ENCODE data around the gene CHAF1B.

Gene CHAF1B

DNA sequence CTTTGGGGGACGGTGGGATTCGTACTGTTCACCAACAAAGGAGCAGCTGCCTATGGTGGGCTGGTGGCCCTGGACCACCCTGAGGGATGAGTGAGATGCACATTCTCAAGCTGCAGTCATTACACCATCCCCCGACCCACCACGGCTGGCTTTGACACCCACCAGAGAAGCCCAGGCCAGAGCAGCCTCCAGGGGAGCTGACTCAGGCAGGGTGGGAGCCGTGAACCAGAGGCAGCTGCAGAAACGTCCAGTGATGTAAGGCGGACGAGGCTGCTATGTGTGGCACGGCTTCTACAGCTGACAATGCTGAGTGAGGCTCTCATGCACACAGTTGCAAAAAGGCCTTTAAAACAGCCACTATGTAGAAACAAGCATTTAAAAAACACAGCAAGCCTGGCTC lies 40.1 kb downstream of the CHAF1B start:
- H3K4me3 ChIP-seq (ENCODE audit: low read depth, low read length): no peak overlapping the region
- DNase-seq (ENCODE audit: low read depth, low spot score): peak; percentile 46

GRCh38 chr21:36427502-36427901 lies 42.3 kb downstream of the CHAF1B start:
- TF ChIP-seq, protein P1, sequence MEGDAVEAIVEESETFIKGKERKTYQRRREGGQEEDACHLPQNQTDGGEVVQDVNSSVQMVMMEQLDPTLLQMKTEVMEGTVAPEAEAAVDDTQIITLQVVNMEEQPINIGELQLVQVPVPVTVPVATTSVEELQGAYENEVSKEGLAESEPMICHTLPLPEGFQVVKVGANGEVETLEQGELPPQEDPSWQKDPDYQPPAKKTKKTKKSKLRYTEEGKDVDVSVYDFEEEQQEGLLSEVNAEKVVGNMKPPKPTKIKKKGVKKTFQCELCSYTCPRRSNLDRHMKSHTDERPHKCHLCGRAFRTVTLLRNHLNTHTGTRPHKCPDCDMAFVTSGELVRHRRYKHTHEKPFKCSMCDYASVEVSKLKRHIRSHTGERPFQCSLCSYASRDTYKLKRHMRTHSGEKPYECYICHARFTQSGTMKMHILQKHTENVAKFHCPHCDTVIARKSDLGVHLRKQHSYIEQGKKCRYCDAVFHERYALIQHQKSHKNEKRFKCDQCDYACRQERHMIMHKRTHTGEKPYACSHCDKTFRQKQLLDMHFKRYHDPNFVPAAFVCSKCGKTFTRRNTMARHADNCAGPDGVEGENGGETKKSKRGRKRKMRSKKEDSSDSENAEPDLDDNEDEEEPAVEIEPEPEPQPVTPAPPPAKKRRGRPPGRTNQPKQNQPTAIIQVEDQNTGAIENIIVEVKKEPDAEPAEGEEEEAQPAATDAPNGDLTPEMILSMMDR (IDR thresholded peaks at IDR 0.05; ENCODE audit: low read depth, low read length): no peak
- no peak for DNase-seq (ENCODE audit: low read depth, low spot score)
- in situ Hi-C loops (cut with HindIII; ENCODE audit: low sequenced_read_pairs): no loop called here
- H3K4me3 ChIP-seq (ENCODE audit: low read depth, low read length): no peak overlapping the region

More for the DNA sequence above, 40.1 kb downstream of the CHAF1B start:
- in situ Hi-C loops (cut with HindIII; ENCODE audit: low sequenced_read_pairs): no loop called here
- TF ChIP-seq, protein P1 (IDR thresholded peaks at IDR 0.05; ENCODE audit: low read depth, low read length): no peak

- in situ Hi-C loops (cut with HindIII; ENCODE audit: low sequenced_read_pairs): no loop called here
- DNase-seq (ENCODE audit: low read depth, low spot score): no peak
Observed at GRCh38 chr21:36428761-36429432, 43.7 kb downstream of the CHAF1B start.

GRCh38 chr21:36429947-36430546 lies 44.9 kb downstream of the CHAF1B start:
- TF ChIP-seq, protein P1 (IDR thresholded peaks at IDR 0.05; ENCODE audit: low read depth, low read length): no peak
- DNase-seq (ENCODE audit: low read depth, low spot score): peak; percentile 99
- H3K4me3 ChIP-seq (ENCODE audit: low read depth, low read length): peak overlapping the region; percentile 36
- in situ Hi-C loops (cut with HindIII; ENCODE audit: low sequenced_read_pairs): no loop called here

More at GRCh38 chr21:36428761-36429432, 43.7 kb downstream of the CHAF1B start:
- TF ChIP-seq, protein P1 (IDR thresholded peaks at IDR 0.05; ENCODE audit: low read depth, low read length): no peak
- H3K4me3 ChIP-seq (ENCODE audit: low read depth, low read length): no peak overlapping the region

DNA sequence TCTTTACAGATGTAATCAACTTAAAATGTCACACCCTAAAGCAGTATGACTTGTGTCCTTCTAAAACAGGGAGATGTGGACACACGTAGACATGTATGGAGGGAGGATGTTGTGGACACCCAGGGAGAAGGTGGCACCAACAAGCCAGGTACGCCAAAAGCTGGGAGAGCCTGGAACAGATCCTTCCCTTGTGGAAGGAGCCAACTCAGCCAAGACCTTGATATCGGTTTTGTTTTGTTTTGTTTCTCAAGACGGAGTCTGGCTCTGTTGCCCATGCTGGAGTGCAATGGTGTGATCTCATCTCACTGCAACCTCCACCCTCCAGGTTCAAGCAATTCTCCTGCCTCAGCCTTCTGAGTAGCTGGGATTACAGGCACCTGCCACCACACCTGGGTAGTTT lies 45.6 kb downstream of the CHAF1B start:
- TF ChIP-seq, protein P1 (IDR thresholded peaks at IDR 0.05; ENCODE audit: low read depth, low read length): no peak
- peak; percentile 31 for DNase-seq (ENCODE audit: low read depth, low spot score)
- in situ Hi-C loops (cut with HindIII; ENCODE audit: low sequenced_read_pairs): no loop called here
- H3K4me3 ChIP-seq (ENCODE audit: low read depth, low read length): peak overlapping the region; percentile 32

DNA sequence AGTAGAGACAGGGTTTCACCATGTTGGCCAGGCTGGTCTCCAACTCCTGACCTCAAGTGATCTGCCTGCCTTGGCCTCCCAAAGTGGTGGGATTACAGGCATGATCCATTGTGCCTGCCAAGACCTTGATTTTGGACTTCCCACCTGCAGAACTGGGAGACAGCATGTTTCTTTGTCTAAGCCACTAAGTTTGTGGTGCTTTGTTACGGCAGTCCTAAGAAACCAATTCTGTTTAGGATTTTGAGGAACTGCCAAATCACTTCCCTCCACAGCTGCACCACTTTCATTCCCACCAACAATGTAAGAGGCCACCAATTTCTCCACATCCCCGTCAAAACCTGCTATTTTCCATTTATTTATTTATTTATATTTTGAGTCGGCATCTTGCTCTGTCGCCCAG lies 46.1 kb downstream of the CHAF1B start:
- in situ Hi-C loops (cut with HindIII; ENCODE audit: low sequenced_read_pairs): no loop called here
- DNase-seq (ENCODE audit: low read depth, low spot score): no peak
- TF ChIP-seq, protein P1 (IDR thresholded peaks at IDR 0.05; ENCODE audit: low read depth, low read length): no peak
- H3K4me3 ChIP-seq (ENCODE audit: low read depth, low read length): no peak overlapping the region

Measured in astrocyte of the spinal cord (primary cell).